Esophagus squamous epithelium (tissue), 5 donors: Measurements from ENCODE around the gene ANKRD11. TPM values are rescaled to one million over a fixed set of nuclear protein-coding genes. Genes with fewer than 3 reads are reported as not detected.
A peak's percentile ranks its signal among the peaks of the same experiment; 100 is the strongest.
"Not testable (repeated sequence)": the region's sequence is repeated elsewhere in the genome, so short reads cannot be mapped to it uniquely, and the experiment has no call there.

ENCODE experiments used
- DNase-seq: peaks from one replicate; lab custom pipeline; 2025; lab: John Stamatoyannopoulos, UW
- H3K27ac ChIP-seq, 4 donors: fragments of 200-600 bp; sonication (generic); one replicate each; pipeline ENCODE4 v1.5.1; 2016 to 2019; ENCODE audit warnings: mild to moderate bottlenecking in 1 of 4
- H3K27me3 ChIP-seq, 4 donors: fragments of 200-600 bp; sonication (generic); 1 replicate in 3 of 4; 2 replicates in 1 of 4; pipeline versions ENCODE4 v1.5.1 to v1.6.0; 2017 to 2021; ENCODE audit warnings: antibody characterized with exemption in 1 of 4
- H3K36me3 ChIP-seq, 3 donors: fragments of 200-600 bp; sonication (generic); one replicate each; pipeline ENCODE4 v1.5.1; 2016 to 2019
- H3K4me1 ChIP-seq, 3 donors: fragments of 200-600 bp; sonication (generic); one replicate each; pipeline ENCODE4 v1.5.1; 2017 to 2019
- H3K4me3 ChIP-seq, 4 donors: fragments of 200-600 bp; sonication (generic); 1 replicate in 3 of 4; 2 replicates in 1 of 4; pipeline ENCODE4 v1.5.1; 2016 to 2019; ENCODE audit warnings: mild to moderate bottlenecking in 2 of 4, moderate library complexity in 1 of 4
- H3K9me3 ChIP-seq, 3 donors: fragments of 200-600 bp; sonication (generic); one replicate each; pipeline ENCODE4 v1.5.1; 2016 to 2019
- POLR2A ChIP-seq, 4 donors: fragments of 450-650 bp; IDR thresholded peaks; one replicate each; pipeline ENCODE4 v1.6.1; 2017; ENCODE audit warnings: antibody characterized with exemption in 4 of 4, mild to moderate bottlenecking in 4 of 4, moderate library complexity in 3 of 4
- WGBS, 2 donors: methylation state at CpG; one replicate each; pipeline ENCODE4 v1.1.5; 2018; 5-methylcytosine and 5-hydroxymethylcytosine counted together
- intact Hi-C: fragments of 100-400 bp; cut with DNase I; formaldehyde crosslinking; loops from one replicate; pipeline ENCODE4 v1.15.0; 2022
- total RNA-seq, 4 donors: library from RNA; depleted of rRNA; stranded (reverse); fragments of >200 nt; gene quantifications; one replicate each; pipeline ENCODE4 v1.1.0, GENCODE V29; 2016
- TF ChIP-seq, protein P1 (sequence below), 6 experiments: fragments of 450-650 bp in 4 of 6; fragments of 200-600 bp in 2 of 6; sonication (generic) in 2 of 6; IDR thresholded peaks; one replicate each; pipeline ENCODE4 v1.5.1; 2016 to 2019; ENCODE audit warnings: antibody characterized with exemption in 6 of 6, mild to moderate bottlenecking in 4 of 6, moderate library complexity in 4 of 6
- donor health status: DM: yes; HTN: yes; CAD: no.

The ANKRD11 gene
- total RNA-seq, 4 donors from 2014 or later, result 51.0 to 72.7 (median 66.9) TPM

DNA sequence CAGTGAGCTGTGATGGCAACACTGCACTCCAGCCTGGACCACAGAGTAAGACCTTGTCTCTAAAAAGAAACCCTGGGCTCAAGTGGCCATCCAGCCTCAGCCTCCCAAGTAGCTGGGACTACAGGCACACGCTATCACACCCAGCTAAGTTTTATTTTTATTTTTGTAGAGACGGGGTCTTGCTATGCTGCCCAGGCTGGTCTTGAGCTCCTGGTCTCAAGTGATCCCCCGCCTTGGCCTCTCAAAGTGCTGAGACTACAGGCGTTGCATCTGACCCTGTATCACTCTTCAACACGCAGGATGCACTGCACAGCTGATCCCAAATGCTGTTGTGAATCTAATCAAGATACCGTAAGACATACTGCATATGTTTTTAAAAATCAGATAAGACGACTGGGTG is 23.0 kb downstream of the ANKRD11 start:
- WGBS, 2 donors, result 81 to 98% methylated on average over 5 of the region's 7 CpGs
- Histone ChIP-seq H3K27me3 (no peaks in the 10 kb centered on the region), H3K9me3 (no peaks in the 10 kb centered on the region), H3K36me3 (peaks cover 0 to 4% (median 0%) of the 10 kb centered on the region in 3 donors), H3K4me1 (peaks cover 7 to 86% (median 24%) of the 10 kb centered on the region in 3 donors), H3K4me3 (no peak overlapping the region), H3K27ac (no peak overlapping the region)
- intact Hi-C loops, result no loop called here
- TF ChIP-seq POLR2A (IDR thresholded peaks at IDR 0.05), result no peak
- TF ChIP-seq, protein P1, sequence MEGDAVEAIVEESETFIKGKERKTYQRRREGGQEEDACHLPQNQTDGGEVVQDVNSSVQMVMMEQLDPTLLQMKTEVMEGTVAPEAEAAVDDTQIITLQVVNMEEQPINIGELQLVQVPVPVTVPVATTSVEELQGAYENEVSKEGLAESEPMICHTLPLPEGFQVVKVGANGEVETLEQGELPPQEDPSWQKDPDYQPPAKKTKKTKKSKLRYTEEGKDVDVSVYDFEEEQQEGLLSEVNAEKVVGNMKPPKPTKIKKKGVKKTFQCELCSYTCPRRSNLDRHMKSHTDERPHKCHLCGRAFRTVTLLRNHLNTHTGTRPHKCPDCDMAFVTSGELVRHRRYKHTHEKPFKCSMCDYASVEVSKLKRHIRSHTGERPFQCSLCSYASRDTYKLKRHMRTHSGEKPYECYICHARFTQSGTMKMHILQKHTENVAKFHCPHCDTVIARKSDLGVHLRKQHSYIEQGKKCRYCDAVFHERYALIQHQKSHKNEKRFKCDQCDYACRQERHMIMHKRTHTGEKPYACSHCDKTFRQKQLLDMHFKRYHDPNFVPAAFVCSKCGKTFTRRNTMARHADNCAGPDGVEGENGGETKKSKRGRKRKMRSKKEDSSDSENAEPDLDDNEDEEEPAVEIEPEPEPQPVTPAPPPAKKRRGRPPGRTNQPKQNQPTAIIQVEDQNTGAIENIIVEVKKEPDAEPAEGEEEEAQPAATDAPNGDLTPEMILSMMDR (IDR thresholded peaks at IDR 0.05), result no peak
- DNase-seq, result no peak

DNA sequence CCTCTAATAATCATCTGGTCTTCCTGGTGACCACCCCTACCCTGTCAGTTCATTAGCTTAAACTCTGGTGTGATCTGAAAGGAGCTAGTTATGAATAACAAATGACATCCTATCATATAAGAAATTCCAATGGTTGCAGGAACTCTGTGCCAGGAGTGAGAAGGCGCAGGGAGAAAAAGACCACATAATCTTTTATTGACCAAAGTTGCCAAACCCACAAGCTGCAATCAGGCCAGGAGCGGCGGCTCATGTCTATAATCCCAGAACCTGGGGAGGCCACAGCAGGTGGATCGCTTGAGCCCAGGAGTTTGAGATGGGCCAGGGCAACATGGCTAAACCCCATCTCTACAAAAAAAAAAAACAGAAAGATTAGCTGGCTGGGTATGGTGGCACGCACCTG is 23.4 kb downstream of the ANKRD11 start:
- H3K27ac ChIP-seq, result no peak overlapping the region
- TF ChIP-seq, protein P1 (IDR thresholded peaks at IDR 0.05), result no peak
- no peak for TF ChIP-seq POLR2A (IDR thresholded peaks at IDR 0.05)
- peaks cover 6 to 85% (median 21%) of the 10 kb centered on the region in 3 donors for H3K4me1 ChIP-seq
- no peaks in the 10 kb centered on the region for H3K9me3 ChIP-seq
- no peak for DNase-seq
- 84 to 85% methylated on average over 4 to 5 of the region's 5 CpGs for WGBS, 2 donors
- intact Hi-C loops, result no loop called here
- no peaks in the 10 kb centered on the region for H3K27me3 ChIP-seq
- H3K4me3 ChIP-seq, result no peak overlapping the region
- peaks cover 0 to 4% (median 0%) of the 10 kb centered on the region in 3 donors for H3K36me3 ChIP-seq

- H3K4me3 ChIP-seq, H3K27ac ChIP-seq, intact Hi-C loops, H3K36me3 ChIP-seq, H3K27me3 ChIP-seq, H3K9me3 ChIP-seq, DNase-seq: not testable (repeated sequence)
- peaks cover 0 to 91% (median 17%) of the 10 kb centered on the region in 3 donors for H3K4me1 ChIP-seq
- 58 to 92% methylated on average over 2 to 5 of the region's 5 CpGs for WGBS, 2 donors
Measured at GRCh38 chr16:89463312-89463711, 27.0 kb downstream of the ANKRD11 start.

- H3K9me3 ChIP-seq, H3K36me3 ChIP-seq, DNase-seq, intact Hi-C loops, H3K27me3 ChIP-seq, H3K27ac ChIP-seq, H3K4me3 ChIP-seq: not testable (repeated sequence)
- peaks cover 0 to 91% (median 16%) of the 10 kb centered on the region in 3 donors for H3K4me1 ChIP-seq
- WGBS, 2 donors, result no CpG with 5 or more reads among the region's 30 CpGs
Measured at GRCh38 chr16:89462639-89463038, 27.7 kb downstream of the ANKRD11 start.

- DNase-seq, H3K27me3 ChIP-seq, H3K9me3 ChIP-seq, intact Hi-C loops, H3K36me3 ChIP-seq, H3K4me3 ChIP-seq: not testable (repeated sequence)
- Histone ChIP-seq H3K27ac (peak overlapping the region in 1 of 4 donors; percentile 38), H3K4me1 (peaks cover 0 to 92% (median 16%) of the 10 kb centered on the region in 3 donors)
- 56 to 61% methylated on average over 6 to 7 of the region's 15 CpGs for WGBS, 2 donors
Measured at GRCh38 chr16:89461890-89462289, 28.5 kb downstream of the ANKRD11 start.

DNA sequence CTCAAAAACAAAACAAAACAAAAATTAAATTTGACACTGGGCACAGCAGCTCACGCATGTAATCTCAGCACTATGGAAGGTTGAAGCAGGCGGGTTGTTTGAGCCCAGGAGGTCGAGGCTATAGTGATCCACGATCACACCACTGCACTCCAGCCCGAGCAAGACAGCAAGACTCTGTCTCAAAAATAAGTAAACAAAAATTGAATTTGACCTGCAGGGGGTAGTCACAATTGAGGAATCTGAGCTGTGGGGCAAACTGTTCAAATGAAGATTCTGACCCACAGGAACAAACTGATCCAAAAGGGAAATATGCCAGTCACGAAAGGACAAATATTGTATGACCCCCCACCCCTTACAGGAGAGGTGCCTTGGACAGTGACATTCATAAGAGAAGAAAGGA is 29.8 kb downstream of the ANKRD11 start:
- 76 to 78% methylated on average over 6 of the region's 6 CpGs for WGBS, 2 donors
- no peaks in the 10 kb centered on the region for H3K9me3 ChIP-seq
- no peaks in the 10 kb centered on the region for H3K27me3 ChIP-seq
- no peak overlapping the region for H3K4me3 ChIP-seq
- H3K27ac ChIP-seq, result no peak overlapping the region
- H3K4me1 ChIP-seq, result peaks cover 0 to 91% (median 21%) of the 10 kb centered on the region in 3 donors
- intact Hi-C loops, result no loop called here
- DNase-seq, result no peak
- no peak for TF ChIP-seq POLR2A (IDR thresholded peaks at IDR 0.05)
- TF ChIP-seq, protein P1 (IDR thresholded peaks at IDR 0.05), result no peak
- H3K36me3 ChIP-seq, result no peaks in the 10 kb centered on the region

- 28 to 45% methylated on average over 2 of the region's 2 CpGs for WGBS, 2 donors
- Histone ChIP-seq H3K27me3 (no peaks in the 10 kb centered on the region), H3K36me3 (no peaks in the 10 kb centered on the region), H3K4me1 (peaks cover 2 to 93% (median 28%) of the 10 kb centered on the region in 3 donors), H3K9me3 (no peaks in the 10 kb centered on the region), H3K27ac (peak overlapping the region; percentile 62 to 69 (median 64)), H3K4me3 (no peak overlapping the region)
- no peak for DNase-seq
- intact Hi-C loops, result no loop called here
- no peak for TF ChIP-seq POLR2A (IDR thresholded peaks at IDR 0.05)
- TF ChIP-seq, protein P1 (IDR thresholded peaks at IDR 0.05), result no peak
Measured at GRCh38 chr16:89458967-89459366, 31.4 kb downstream of the ANKRD11 start.
